Fibroblast of lung (primary cell): ENCODE data around the gene CT47A1. TPM values are rescaled to one million over a fixed set of nuclear protein-coding genes. Genes with fewer than 3 reads are reported as not detected.

Source experiments
- DNase-seq, 2 donors: peaks; one replicate each; pipeline versions ENCODE4 v3.0.0 to v3.0.0-alpha.2; 2010; ENCODE audit warnings: low read depth in 2 of 2
- H2AFZ ChIP-seq: 2 replicates; pipeline ENCODE4 v1.5.1; 2012; ENCODE audit warnings: low read length, control low read depth, inconsistent platforms
- H3K27ac ChIP-seq: 2 replicates; pipeline ENCODE4 v1.5.1; 2011; ENCODE audit warnings: low read length, control low read depth; ENCODE audit not compliant: insufficient read depth
- H3K27me3 ChIP-seq: 2 replicates; pipeline ENCODE4 v1.5.1; 2011; ENCODE audit warnings: mild to moderate bottlenecking, low read length; ENCODE audit not compliant: control insufficient read depth, insufficient read depth
- H3K36me3 ChIP-seq: 2 replicates; pipeline ENCODE4 v1.5.1; 2011; ENCODE audit warnings: low read length; ENCODE audit not compliant: control insufficient read depth, insufficient read depth
- H3K4me1 ChIP-seq: 2 replicates; pipeline ENCODE4 v1.5.1; 2011; ENCODE audit warnings: low read length; ENCODE audit not compliant: control insufficient read depth, insufficient read depth; ENCODE audit errors: extremely low read depth
- H3K4me2 ChIP-seq: 2 replicates; pipeline ENCODE4 v1.5.1; 2011; ENCODE audit warnings: low read length, control low read depth; ENCODE audit not compliant: insufficient read depth; ENCODE audit errors: extremely low read depth
- H3K4me3 ChIP-seq, 4 experiments: fragments of 200-600 bp in 1 of 4; sonication (generic) in 1 of 4; replicated peaks in 1 of 4; 2 replicates each; pipeline ENCODE4 v1.5.1; 2011 to 2016; ENCODE audit warnings: low read length in 4 of 4, low read depth in 3 of 4, mild to moderate bottlenecking in 3 of 4, control low read depth in 2 of 4, inconsistent platforms in 1 of 4, mixed read lengths in 1 of 4; ENCODE audit not compliant: insufficient read depth in 1 of 4; ENCODE audit errors: control extremely low read depth in 1 of 4
- H3K79me2 ChIP-seq: 2 replicates; pipeline ENCODE4 v1.5.1; 2012; ENCODE audit warnings: mild to moderate bottlenecking, low read length, inconsistent platforms; ENCODE audit not compliant: control insufficient read depth, insufficient read depth
- H3K9ac ChIP-seq: 2 replicates; pipeline ENCODE4 v1.5.1; 2011; ENCODE audit warnings: mild to moderate bottlenecking, low read length, control low read depth; ENCODE audit not compliant: insufficient read depth
- H3K9me3 ChIP-seq: 2 replicates; pipeline ENCODE4 v1.5.1; 2012; ENCODE audit warnings: low read depth, low read length; ENCODE audit not compliant: control insufficient read depth, insufficient read depth
- H4K20me1 ChIP-seq: 2 replicates; pipeline ENCODE4 v1.5.1; 2011; ENCODE audit warnings: low read length; ENCODE audit not compliant: control insufficient read depth, insufficient read depth; ENCODE audit errors: extremely low read depth
- EZH2 ChIP-seq: IDR thresholded peaks from 2 replicates; pipeline ENCODE4 v1.5.1; 2012; ENCODE audit warnings: low read length, control low read depth, mild to moderate bottlenecking; ENCODE audit errors: missing control alignments
- polyA plus RNA-seq, 2 donors: library from polyadenylated mRNA; depleted of rRNA in 1 of 2; stranded (reverse) in 1 of 2; unstranded in 1 of 2; fragments of >200 nt; gene quantifications; 2 replicates each; pipeline ENCODE4 v1.2.1, GENCODE V29; 2011 to 2012; ENCODE audit warnings: missing spikeins in 1 of 2
- total RNA-seq: library from RNA; depleted of rRNA; stranded (reverse); fragments of >200 nt; gene quantifications from 2 replicates; pipeline ENCODE4 v1.2.1, GENCODE V29; 2014
- TF ChIP-seq, protein P1 (sequence below), 2 donors: IDR thresholded peaks in 1 of 2; conservative IDR thresholded peaks in 1 of 2; 1 replicate in 1 of 2; 2 replicates in 1 of 2; pipeline ENCODE4 v1.5.1; 2011 to 2012; ENCODE audit warnings: low read length in 2 of 2, control low read depth in 1 of 2, inconsistent platforms in 1 of 2, low read depth in 1 of 2, mild to moderate bottlenecking in 1 of 2

CT47A1 gene
- total and polyA plus RNA-seq, 2 donors (not counting 1 experiment from before 2014, with no cell fraction given), result not detected

DNA sequence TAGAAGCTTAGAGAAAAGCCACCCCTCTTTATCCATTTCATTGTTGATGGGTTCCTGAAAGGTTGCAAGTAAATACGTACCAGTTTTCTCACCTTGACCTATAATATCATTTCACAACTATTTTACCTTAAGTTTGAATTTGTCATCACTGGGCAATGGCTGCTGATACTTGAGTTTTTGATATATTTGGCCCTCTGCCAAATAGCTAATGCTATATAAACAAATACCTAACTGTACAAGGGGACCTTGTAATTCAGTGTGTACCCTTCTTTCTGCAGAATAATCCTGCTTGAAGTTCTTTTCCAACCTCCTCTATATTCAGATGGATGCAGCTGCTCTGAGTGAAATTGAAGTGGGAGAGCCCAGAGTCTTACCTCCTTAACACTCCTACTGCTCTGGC, 42.9 kb upstream of the CT47A1 start:
- Histone ChIP-seq H3K9ac (no peak overlapping the region), H3K27me3 (no peaks in the 10 kb centered on the region), H3K4me1 (no peaks in the 10 kb centered on the region), H3K9me3 (no peaks in the 10 kb centered on the region), H3K79me2 (no peaks in the 10 kb centered on the region), H3K4me2 (no peak overlapping the region), H2AFZ (no peak overlapping the region), H3K4me3 (no peak overlapping the region), H3K27ac (no peak overlapping the region), H3K36me3 (no peaks in the 10 kb centered on the region), H4K20me1 (no peaks in the 10 kb centered on the region)
- TF ChIP-seq, protein P1, sequence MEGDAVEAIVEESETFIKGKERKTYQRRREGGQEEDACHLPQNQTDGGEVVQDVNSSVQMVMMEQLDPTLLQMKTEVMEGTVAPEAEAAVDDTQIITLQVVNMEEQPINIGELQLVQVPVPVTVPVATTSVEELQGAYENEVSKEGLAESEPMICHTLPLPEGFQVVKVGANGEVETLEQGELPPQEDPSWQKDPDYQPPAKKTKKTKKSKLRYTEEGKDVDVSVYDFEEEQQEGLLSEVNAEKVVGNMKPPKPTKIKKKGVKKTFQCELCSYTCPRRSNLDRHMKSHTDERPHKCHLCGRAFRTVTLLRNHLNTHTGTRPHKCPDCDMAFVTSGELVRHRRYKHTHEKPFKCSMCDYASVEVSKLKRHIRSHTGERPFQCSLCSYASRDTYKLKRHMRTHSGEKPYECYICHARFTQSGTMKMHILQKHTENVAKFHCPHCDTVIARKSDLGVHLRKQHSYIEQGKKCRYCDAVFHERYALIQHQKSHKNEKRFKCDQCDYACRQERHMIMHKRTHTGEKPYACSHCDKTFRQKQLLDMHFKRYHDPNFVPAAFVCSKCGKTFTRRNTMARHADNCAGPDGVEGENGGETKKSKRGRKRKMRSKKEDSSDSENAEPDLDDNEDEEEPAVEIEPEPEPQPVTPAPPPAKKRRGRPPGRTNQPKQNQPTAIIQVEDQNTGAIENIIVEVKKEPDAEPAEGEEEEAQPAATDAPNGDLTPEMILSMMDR (conservative IDR thresholded peaks at IDR 0.05 in 1 of 2, IDR thresholded peaks at IDR 0.05 in 1 of 2; ENCODE audit: low read depth in 1 of 2, low read length in 2 of 2), result no peak
- no peak for TF ChIP-seq EZH2
- no peak for DNase-seq

GRCh38 chrX:121014826-121015225, 29.3 kb upstream of the CT47A1 start:
- Histone ChIP-seq H3K9ac (no peak overlapping the region), H3K79me2 (no peaks in the 10 kb centered on the region), H4K20me1 (no peaks in the 10 kb centered on the region), H2AFZ (no peak overlapping the region), H3K27me3 (no peaks in the 10 kb centered on the region), H3K9me3 (no peaks in the 10 kb centered on the region), H3K36me3 (no peaks in the 10 kb centered on the region), H3K4me2 (no peak overlapping the region), H3K4me1 (no peaks in the 10 kb centered on the region), H3K4me3 (no peak overlapping the region), H3K27ac (no peak overlapping the region)
- no peak for DNase-seq
- no peak for TF ChIP-seq EZH2
- TF ChIP-seq, protein P1 (conservative IDR thresholded peaks at IDR 0.05 in 1 of 2, IDR thresholded peaks at IDR 0.05 in 1 of 2; ENCODE audit: low read depth in 1 of 2, low read length in 2 of 2), result no peak

GRCh38 chrX:121013897-121014455, 28.4 kb upstream of the CT47A1 start:
- H2AFZ ChIP-seq, result no peak overlapping the region
- H4K20me1 ChIP-seq, result no peaks in the 10 kb centered on the region
- H3K9ac ChIP-seq, result no peak overlapping the region
- no peak overlapping the region for H3K27ac ChIP-seq
- no peak overlapping the region for H3K4me2 ChIP-seq
- H3K9me3 ChIP-seq, result no peaks in the 10 kb centered on the region
- no peaks in the 10 kb centered on the region for H3K79me2 ChIP-seq
- no peak overlapping the region for H3K4me3 ChIP-seq
- H3K36me3 ChIP-seq, result no peaks in the 10 kb centered on the region
- H3K27me3 ChIP-seq, result no peaks in the 10 kb centered on the region
- no peak for DNase-seq
- no peaks in the 10 kb centered on the region for H3K4me1 ChIP-seq
- TF ChIP-seq, protein P1 (conservative IDR thresholded peaks at IDR 0.05 in 1 of 2, IDR thresholded peaks at IDR 0.05 in 1 of 2; ENCODE audit: low read depth in 1 of 2, low read length in 2 of 2), result no peak
- TF ChIP-seq EZH2, result no peak
